CD4-positive, CD25-positive, alpha-beta regulatory T cell (primary cell): ENCODE data around the gene DRC7. TPM values are rescaled to one million over a fixed set of nuclear protein-coding genes. Genes with fewer than 3 reads are reported as not detected.
A peak's percentile ranks its signal among the peaks of the same experiment; 100 is the strongest.

Experiments
- ATAC-seq, 2 donors: fragments of 150-1000 bp; cut with Tn5 transposase; one replicate each; pipeline ENCODE4 v1.10.0; 2021; ENCODE audit warnings: low read depth in 2 of 2, moderate number of reproducible peaks in 2 of 2, moderate library complexity in 1 of 2
- DNase-seq, 3 donors: peaks; one replicate each; pipeline versions ENCODE4 v3.0.0 to v3.0.0-alpha.2; 2012 to 2022; ENCODE audit warnings: mixed read lengths in 1 of 3
- H3K27ac ChIP-seq: one replicate; pipeline ENCODE4 v1.7.0; 2013; ENCODE audit warnings: mild to moderate bottlenecking, low read length; ENCODE audit not compliant: insufficient read depth, poor library complexity, severe bottlenecking
- H3K27me3 ChIP-seq: one replicate; pipeline ENCODE4 v1.7.0; 2013; ENCODE audit warnings: low read length; ENCODE audit not compliant: control insufficient read depth, insufficient read depth
- H3K36me3 ChIP-seq: one replicate; pipeline ENCODE4 v1.7.0; 2013; ENCODE audit warnings: mild to moderate bottlenecking, low read length, moderate library complexity; ENCODE audit not compliant: control insufficient read depth, insufficient read depth
- H3K4me1 ChIP-seq: 2 replicates; pipeline ENCODE4 v1.7.0; 2013; ENCODE audit warnings: mild to moderate bottlenecking, low read length; ENCODE audit not compliant: insufficient read depth, control insufficient read depth, poor library complexity, severe bottlenecking
- H3K4me3 ChIP-seq: one replicate; pipeline ENCODE4 v1.7.0; 2013; ENCODE audit warnings: low read depth, mild to moderate bottlenecking, low read length, moderate library complexity
- H3K9me3 ChIP-seq, 2 experiments: 1 replicate in 1 of 2; 2 replicates in 1 of 2; pipeline ENCODE4 v1.7.0; 2013; ENCODE audit warnings: low read length in 2 of 2, mild to moderate bottlenecking in 1 of 2, moderate library complexity in 1 of 2; ENCODE audit not compliant: control insufficient read depth in 2 of 2
- H3K27ac Mint-ChIP-seq, 3 donors: one replicate each; pipeline ENCODE4 v1.8.0; 2020 to 2022; ENCODE audit warnings: mild to moderate bottlenecking in 3 of 3, mixed read lengths in 3 of 3, moderate library complexity in 2 of 3
- H3K27me3 Mint-ChIP-seq: one replicate; pipeline ENCODE4 v1.8.0; 2022; ENCODE audit warnings: mild to moderate bottlenecking, mixed read lengths
- H3K36me3 Mint-ChIP-seq: one replicate; pipeline ENCODE4 v1.8.0; 2020; ENCODE audit warnings: mixed read lengths
- H3K4me1 Mint-ChIP-seq, 4 donors: one replicate each; pipeline ENCODE4 v1.8.0; 2020 to 2022; ENCODE audit warnings: mixed read lengths in 4 of 4, mild to moderate bottlenecking in 1 of 4
- H3K4me3 Mint-ChIP-seq, 4 donors: one replicate each; pipeline ENCODE4 v1.8.0; 2020 to 2022; ENCODE audit warnings: mild to moderate bottlenecking in 4 of 4, mixed read lengths in 4 of 4, moderate library complexity in 3 of 4
- H3K9me3 Mint-ChIP-seq, 7 donors: one replicate each; pipeline ENCODE4 v1.8.0; 2020 to 2022; ENCODE audit warnings: mixed read lengths in 7 of 7, mild to moderate bottlenecking in 3 of 7, moderate library complexity in 2 of 7
- polyA plus RNA-seq, 4 donors: library from polyadenylated mRNA; unstranded; fragments of 300-500 nt; fragmentation: Illumina TruSeq; gene quantifications; one replicate each; pipeline ENCODE4 v1.2.3, GENCODE V29; 2021
- total RNA-seq: library from RNA; stranded (reverse); gene quantifications from one replicate; pipeline ENCODE4 v1.2.3, GENCODE V29; 2022

DRC7 gene
- total and polyA plus RNA-seq, 5 donors from 2014 or later, result not detected

- H3K4me3 Mint-ChIP-seq, result no peak overlapping the region
- ATAC-seq (no peak), DNase-seq (no peak)
- Histone ChIP-seq H3K4me1 (no peaks in the 10 kb centered on the region), H3K9me3 (no peaks in the 10 kb centered on the region), H3K27ac (no peak overlapping the region), H3K36me3 (no peaks in the 10 kb centered on the region), H3K27me3 (no peaks in the 10 kb centered on the region), H3K4me3 (no peak overlapping the region)
- H3K4me1 Mint-ChIP-seq, result peaks cover 0 to 6% (median 0%) of the 10 kb centered on the region in 4 donors
- no peaks in the 10 kb centered on the region for H3K27me3 Mint-ChIP-seq
- no peaks in the 10 kb centered on the region for H3K9me3 Mint-ChIP-seq
- no peaks in the 10 kb centered on the region for H3K36me3 Mint-ChIP-seq
- H3K27ac Mint-ChIP-seq, result peak overlapping the region in 1 of 3 donors; percentile 38
Observed at GRCh38 chr16:57683636-57684545, 10.7 kb upstream of the DRC7 start.

GRCh38 chr16:57684626-57685358 is 9.8 kb upstream of the DRC7 start:
- Histone ChIP-seq H3K4me1 (peaks cover 2% of the 10 kb centered on the region), H3K4me3 (no peak overlapping the region), H3K27me3 (no peaks in the 10 kb centered on the region), H3K36me3 (no peaks in the 10 kb centered on the region), H3K9me3 (no peaks in the 10 kb centered on the region), H3K27ac (no peak overlapping the region)
- DNase-seq (no peak), ATAC-seq (no peak)
- peaks cover 0 to 7% (median 3%) of the 10 kb centered on the region in 4 donors for H3K4me1 Mint-ChIP-seq
- peaks cover 0 to 2% (median 0%) of the 10 kb centered on the region in 7 donors for H3K9me3 Mint-ChIP-seq
- no peaks in the 10 kb centered on the region for H3K36me3 Mint-ChIP-seq
- peak overlapping the region in 1 of 3 donors; percentile 38 for H3K27ac Mint-ChIP-seq
- no peak overlapping the region for H3K4me3 Mint-ChIP-seq
- no peaks in the 10 kb centered on the region for H3K27me3 Mint-ChIP-seq

GRCh38 chr16:57685633-57686032 is 9.0 kb upstream of the DRC7 start:
- ATAC-seq (no peak), DNase-seq (no peak)
- Mint-ChIP-seq H3K36me3 (no peaks in the 10 kb centered on the region), H3K27ac (no peak overlapping the region), H3K27me3 (no peaks in the 10 kb centered on the region), H3K4me3 (no peak overlapping the region), H3K4me1 (peaks cover 0 to 11% (median 3%) of the 10 kb centered on the region in 4 donors), H3K9me3 (peaks cover 0 to 2% (median 0%) of the 10 kb centered on the region in 7 donors)
- Histone ChIP-seq H3K9me3 (no peaks in the 10 kb centered on the region), H3K36me3 (no peaks in the 10 kb centered on the region), H3K27ac (no peak overlapping the region), H3K4me1 (peaks cover 7% of the 10 kb centered on the region), H3K27me3 (no peaks in the 10 kb centered on the region), H3K4me3 (no peak overlapping the region)

- Mint-ChIP-seq H3K4me3 (no peak overlapping the region), H3K4me1 (peaks cover 0 to 11% (median 3%) of the 10 kb centered on the region in 4 donors), H3K36me3 (no peaks in the 10 kb centered on the region), H3K27me3 (no peaks in the 10 kb centered on the region), H3K9me3 (peaks cover 0 to 2% (median 0%) of the 10 kb centered on the region in 7 donors), H3K27ac (no peak overlapping the region)
- H3K27me3 ChIP-seq, result no peaks in the 10 kb centered on the region
- H3K9me3 ChIP-seq, result no peaks in the 10 kb centered on the region
- no peak overlapping the region for H3K27ac ChIP-seq
- ATAC-seq (no peak), DNase-seq (no peak)
- no peaks in the 10 kb centered on the region for H3K36me3 ChIP-seq
- no peak overlapping the region for H3K4me3 ChIP-seq
- H3K4me1 ChIP-seq, result peaks cover 7% of the 10 kb centered on the region
Observed at GRCh38 chr16:57686577-57686976, 8.0 kb upstream of the DRC7 start.

GRCh38 chr16:57687363-57687929 is 7.2 kb upstream of the DRC7 start:
- H3K27ac Mint-ChIP-seq, result no peak overlapping the region
- no peaks in the 10 kb centered on the region for H3K36me3 ChIP-seq
- H3K27me3 Mint-ChIP-seq, result no peaks in the 10 kb centered on the region
- H3K4me3 Mint-ChIP-seq, result no peak overlapping the region
- no peak overlapping the region for H3K4me3 ChIP-seq
- no peaks in the 10 kb centered on the region for H3K27me3 ChIP-seq
- H3K36me3 Mint-ChIP-seq, result no peaks in the 10 kb centered on the region
- H3K9me3 Mint-ChIP-seq, result peaks cover 0 to 2% (median 0%) of the 10 kb centered on the region in 7 donors
- DNase-seq (no peak), ATAC-seq (no peak)
- H3K9me3 ChIP-seq, result no peaks in the 10 kb centered on the region
- H3K27ac ChIP-seq, result no peak overlapping the region
- H3K4me1 ChIP-seq, result peaks cover 7% of the 10 kb centered on the region
- peaks cover 0 to 11% (median 3%) of the 10 kb centered on the region in 4 donors for H3K4me1 Mint-ChIP-seq

GRCh38 chr16:57688487-57688986 is 6.1 kb upstream of the DRC7 start:
- Mint-ChIP-seq H3K27me3 (no peaks in the 10 kb centered on the region), H3K9me3 (peaks cover 0 to 2% (median 0%) of the 10 kb centered on the region in 7 donors), H3K36me3 (no peaks in the 10 kb centered on the region), H3K4me3 (no peak overlapping the region), H3K4me1 (peaks cover 0 to 11% (median 3%) of the 10 kb centered on the region in 4 donors), H3K27ac (no peak overlapping the region)
- DNase-seq, result no peak
- Histone ChIP-seq H3K9me3 (no peaks in the 10 kb centered on the region), H3K4me3 (no peak overlapping the region), H3K27ac (no peak overlapping the region), H3K27me3 (no peaks in the 10 kb centered on the region), H3K36me3 (no peaks in the 10 kb centered on the region), H3K4me1 (peaks cover 7% of the 10 kb centered on the region)
- no peak for ATAC-seq

- peaks cover 7% of the 10 kb centered on the region for H3K4me1 ChIP-seq
- DNase-seq (no peak), ATAC-seq (no peak)
- peak overlapping the region in 2 of 3 donors; percentile 53 to 85 for H3K27ac Mint-ChIP-seq
- no peak overlapping the region for H3K4me3 Mint-ChIP-seq
- no peaks in the 10 kb centered on the region for H3K9me3 ChIP-seq
- H3K36me3 Mint-ChIP-seq, result no peaks in the 10 kb centered on the region
- no peaks in the 10 kb centered on the region for H3K27me3 Mint-ChIP-seq
- no peak overlapping the region for H3K27ac ChIP-seq
- H3K4me3 ChIP-seq, result no peak overlapping the region
- no peaks in the 10 kb centered on the region for H3K36me3 ChIP-seq
- H3K4me1 Mint-ChIP-seq, result peaks cover 0 to 11% (median 3%) of the 10 kb centered on the region in 4 donors
- H3K9me3 Mint-ChIP-seq, result peaks cover 0 to 2% (median 0%) of the 10 kb centered on the region in 7 donors
- H3K27me3 ChIP-seq, result no peaks in the 10 kb centered on the region
Observed at GRCh38 chr16:57688987-57689761, 5.4 kb upstream of the DRC7 start.
